Stimulated activated CD8-positive, alpha-beta memory T cell treated with anti-CD3 and anti-CD28 coated beads, Interleukin-2, amount 100 ng/mL, for 1 hour (primary cell): Measurements from ENCODE around the gene TNFRSF6B.

Experiments
- DNase-seq, 2 donors: peaks; one replicate each; pipeline ENCODE4 v3.0.0-alpha.2; 2020; ENCODE audit warnings: low read depth in 2 of 2

The TNFRSF6B gene

DNA sequence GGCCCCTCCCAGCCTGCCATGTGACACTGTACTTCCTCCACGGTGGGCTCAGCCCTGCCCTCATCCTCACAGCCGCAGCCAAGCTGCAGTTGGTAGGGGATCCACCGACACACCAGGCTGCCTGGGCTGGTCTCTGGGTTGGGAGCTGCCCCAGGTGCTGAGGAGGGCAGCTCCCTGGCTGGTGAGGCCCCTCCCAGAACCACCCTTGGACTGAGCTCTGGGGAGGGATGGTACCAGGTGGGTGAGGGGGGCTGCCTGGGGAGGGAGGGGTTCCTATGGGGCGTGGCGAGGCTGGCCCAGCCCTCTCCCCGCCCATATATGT is 185 bp upstream of the TNFRSF6B start:
- no peak for DNase-seq

DNA sequence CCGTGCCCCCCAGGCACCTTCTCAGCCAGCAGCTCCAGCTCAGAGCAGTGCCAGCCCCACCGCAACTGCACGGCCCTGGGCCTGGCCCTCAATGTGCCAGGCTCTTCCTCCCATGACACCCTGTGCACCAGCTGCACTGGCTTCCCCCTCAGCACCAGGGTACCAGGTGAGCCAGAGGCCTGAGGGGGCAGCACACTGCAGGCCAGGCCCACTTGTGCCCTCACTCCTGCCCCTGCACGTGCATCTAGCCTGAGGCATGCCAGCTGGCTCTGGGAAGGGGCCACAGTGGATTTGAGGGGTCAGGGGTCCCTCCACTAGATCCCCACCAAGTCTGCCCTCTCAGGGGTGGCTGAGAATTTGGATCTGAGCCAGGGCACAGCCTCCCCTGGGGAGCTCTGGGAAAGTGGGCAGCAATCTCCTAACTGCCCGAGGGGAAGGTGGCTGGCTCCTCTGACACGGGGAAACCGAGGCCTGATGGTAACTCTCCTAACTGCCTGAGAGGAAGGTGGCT is 960 bp downstream of the TNFRSF6B start:
- no peak for DNase-seq

DNA sequence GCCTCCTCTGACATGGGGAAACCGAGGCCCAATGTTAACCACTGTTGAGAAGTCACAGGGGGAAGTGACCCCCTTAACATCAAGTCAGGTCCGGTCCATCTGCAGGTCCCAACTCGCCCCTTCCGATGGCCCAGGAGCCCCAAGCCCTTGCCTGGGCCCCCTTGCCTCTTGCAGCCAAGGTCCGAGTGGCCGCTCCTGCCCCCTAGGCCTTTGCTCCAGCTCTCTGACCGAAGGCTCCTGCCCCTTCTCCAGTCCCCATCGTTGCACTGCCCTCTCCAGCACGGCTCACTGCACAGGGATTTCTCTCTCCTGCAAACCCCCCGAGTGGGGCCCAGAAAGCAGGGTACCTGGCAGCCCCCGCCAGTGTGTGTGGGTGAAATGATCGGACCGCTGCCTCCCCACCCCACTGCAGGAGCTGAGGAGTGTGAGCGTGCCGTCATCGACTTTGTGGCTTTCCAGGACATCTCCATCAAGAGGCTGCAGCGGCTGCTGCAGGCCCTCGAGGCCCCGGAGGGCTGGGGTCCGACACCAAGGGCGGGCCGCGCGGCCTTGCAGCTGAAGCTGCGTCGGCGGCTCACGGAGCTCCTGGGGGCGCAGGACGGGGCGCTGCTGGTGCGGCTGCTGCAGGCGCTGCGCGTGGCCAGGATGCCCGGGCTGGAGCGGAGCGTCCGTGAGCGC is 1.6 kb downstream of the TNFRSF6B start:
- DNase-seq = no peak

DNA sequence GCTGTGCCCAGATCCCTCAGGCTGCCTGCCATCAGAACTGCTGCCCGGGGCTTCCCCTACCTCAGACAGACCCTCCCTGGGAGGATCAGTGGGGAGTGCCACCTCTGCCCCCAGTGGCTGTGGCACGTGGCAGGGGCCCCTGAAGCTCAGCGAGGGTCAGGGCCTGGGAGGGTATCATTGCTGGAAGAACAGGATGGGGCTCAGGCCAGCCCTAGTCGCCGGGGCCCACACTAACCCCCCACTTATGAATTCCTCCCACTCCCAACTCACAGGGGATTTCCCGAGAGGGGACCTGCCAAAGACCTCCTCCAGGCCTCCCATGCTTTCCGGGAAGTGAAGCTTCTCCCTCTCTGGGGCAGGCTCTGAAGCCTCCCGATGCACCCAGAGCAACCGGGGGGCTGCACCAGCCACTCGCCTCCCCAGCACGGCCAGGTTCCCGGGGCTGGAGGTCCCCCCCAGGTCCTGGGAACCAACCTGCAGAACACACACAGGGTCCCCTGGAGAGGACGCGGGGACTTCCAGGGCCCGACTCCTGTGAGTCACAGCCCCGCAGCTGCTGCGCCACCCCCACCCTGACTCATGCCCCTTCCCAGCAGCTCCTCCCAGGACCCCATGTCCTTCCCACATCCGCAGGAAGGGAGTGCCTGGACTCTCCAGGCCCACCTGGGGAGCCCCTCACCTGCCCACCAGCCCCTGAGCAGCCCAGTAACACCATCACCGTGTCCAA is 2.5 kb downstream of the TNFRSF6B start:
- no peak for DNase-seq

DNA sequence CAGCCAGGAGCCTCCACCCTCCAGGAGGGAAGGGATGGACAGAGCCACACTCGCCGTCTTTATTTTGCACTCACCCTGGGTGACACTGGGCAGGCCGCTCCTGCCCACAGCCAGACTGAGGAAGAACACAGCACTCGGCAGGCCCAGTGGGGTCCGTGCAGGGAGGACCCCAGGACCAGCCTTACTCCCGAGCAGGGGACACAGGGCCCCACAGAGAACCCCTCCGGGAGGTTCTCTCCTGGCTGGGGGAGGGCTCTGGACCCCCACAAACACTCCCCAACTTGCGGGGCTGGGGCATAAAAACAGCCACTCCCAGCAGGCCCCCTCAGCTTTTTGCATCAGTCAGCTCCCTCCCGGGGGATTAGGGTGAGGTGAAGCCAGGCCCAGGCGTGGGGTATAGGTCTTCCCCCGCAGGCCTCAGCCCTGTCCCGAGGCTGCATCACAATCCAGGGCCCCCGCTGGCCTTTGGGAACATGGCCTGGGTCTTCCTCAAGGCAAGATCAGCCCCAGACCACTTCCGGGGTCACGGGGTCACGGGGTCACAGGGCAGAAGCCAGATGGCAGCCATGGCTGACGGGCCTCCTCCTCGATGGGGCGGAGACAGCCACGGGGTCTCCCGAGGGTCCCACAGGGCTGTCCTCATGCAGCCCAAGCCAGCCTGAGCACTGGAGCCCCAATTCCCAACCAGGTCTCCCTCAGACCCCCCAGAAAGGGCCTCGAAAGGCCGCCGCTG is 3.2 kb downstream of the TNFRSF6B start:
- no peak for DNase-seq

DNA sequence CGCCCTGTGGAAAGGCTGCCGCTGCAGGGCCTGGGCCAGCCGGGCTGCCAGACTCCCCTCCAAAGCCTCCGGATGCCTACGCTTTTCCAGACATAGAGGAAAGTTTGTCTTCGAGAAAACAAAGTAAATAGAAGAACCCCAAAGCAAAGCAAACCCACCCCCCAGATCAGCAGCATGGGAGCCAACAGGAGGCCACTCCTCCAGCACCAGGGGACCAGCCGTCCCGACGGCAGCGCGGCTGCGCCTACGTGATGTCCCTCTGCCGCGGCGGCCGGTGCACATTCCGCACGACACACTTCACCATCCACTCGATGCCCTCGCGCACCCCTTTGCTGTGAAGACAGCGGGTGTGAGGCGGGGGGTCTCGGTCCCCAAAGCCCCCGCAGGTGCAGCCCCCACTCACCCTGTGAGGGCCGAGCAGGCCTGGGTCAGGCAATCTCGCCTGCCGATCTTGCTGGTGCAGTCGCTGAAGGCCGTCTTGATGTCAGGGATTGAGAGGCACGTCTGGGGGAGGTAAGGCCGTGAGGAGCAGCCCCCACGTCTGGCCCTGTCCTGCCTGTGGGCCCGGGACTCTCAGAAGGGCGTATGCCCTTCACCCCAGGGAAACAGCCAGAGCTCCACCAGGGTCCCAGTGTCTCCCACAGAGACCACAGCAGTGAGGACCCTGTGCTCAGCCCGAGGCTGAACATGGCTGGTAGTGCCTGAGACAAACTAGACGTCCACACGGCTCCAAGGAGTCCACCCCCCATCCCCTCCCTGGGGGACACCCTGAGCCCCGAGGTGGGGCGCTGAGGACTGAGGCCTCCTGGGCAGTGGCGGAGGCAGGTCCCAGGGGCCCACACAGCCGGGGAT is 4.0 kb downstream of the TNFRSF6B start:
- no peak for DNase-seq

DNA sequence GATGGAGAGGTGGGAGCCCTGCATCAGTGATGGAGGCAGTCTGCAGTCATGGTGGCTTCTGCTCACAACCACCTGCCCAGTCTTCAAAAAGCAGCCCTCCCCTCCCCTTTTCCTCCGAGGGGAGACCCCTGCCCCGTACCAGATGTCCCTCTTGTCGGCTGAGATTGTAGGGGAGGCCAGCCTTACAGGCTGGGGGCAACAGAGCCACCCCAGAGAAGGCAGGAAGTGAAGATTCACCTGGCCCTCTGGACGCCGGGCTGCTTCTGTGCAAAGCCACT is 4.5 kb downstream of the TNFRSF6B start:
- no peak for DNase-seq

DNA sequence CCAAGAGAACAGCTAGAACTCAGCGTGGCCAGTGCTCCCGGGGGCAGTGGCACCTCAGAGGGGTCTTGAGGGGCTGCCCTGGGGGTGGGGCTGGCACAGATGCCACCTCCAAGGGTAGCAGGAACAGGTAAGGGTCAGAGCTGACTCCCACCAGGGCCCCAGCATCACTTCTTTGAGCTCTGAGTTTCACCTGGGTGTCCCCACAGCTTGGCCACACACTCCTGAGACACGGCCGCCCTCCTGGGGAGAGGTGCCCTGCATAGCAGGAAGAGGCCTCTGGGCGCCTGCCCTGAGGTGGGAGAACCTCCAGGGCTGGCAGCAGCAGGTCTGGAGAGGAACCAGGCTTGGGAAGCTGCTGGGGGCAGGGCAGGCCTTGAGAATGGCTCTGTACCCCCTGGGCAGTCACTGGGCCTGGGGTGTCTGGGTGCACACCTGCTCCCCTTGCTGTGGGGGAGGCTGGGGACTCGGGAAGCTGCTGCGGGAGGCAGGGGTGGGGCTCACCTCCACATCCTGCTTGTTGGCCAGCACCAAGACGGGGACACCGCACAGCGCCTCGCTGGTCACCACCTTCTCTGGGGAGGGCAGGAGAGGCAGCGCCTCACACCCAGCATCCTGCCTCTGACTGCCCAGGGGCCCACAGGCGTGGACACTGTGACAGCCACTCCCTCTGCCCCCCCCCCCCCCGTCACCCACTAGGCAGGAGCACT is 5.0 kb downstream of the TNFRSF6B start:
- no peak for DNase-seq

DNA sequence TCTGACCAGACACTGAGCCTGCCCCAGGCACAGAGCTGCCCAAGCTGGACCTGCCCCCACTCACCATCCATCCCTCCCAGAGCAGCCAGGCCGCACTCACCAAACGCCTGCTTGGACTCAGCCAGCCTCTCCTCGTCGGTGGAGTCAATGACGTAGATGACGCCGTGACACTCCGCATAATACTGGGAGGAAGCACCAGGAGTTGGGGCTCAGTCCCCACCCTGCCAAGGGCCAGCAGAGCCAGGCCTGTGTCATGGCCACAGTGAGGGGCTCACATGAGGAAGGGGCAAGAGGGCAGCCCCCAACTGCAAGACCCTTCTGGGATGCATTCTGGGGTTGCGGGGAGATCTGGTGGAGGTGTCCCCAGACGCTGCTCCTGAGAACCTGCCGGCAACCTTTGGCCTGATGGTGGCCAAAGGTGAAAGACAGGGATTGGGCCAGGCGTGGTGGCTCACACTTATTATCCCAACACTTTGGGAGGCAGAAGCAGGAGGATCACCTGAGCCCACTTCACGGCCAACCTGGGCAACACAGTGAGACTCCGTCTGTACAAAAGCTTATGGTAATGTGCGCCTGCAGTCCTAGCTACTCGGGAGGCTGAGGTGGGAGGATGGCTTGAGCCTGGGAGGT is 5.7 kb downstream of the TNFRSF6B start:
- DNase-seq = no peak

DNA sequence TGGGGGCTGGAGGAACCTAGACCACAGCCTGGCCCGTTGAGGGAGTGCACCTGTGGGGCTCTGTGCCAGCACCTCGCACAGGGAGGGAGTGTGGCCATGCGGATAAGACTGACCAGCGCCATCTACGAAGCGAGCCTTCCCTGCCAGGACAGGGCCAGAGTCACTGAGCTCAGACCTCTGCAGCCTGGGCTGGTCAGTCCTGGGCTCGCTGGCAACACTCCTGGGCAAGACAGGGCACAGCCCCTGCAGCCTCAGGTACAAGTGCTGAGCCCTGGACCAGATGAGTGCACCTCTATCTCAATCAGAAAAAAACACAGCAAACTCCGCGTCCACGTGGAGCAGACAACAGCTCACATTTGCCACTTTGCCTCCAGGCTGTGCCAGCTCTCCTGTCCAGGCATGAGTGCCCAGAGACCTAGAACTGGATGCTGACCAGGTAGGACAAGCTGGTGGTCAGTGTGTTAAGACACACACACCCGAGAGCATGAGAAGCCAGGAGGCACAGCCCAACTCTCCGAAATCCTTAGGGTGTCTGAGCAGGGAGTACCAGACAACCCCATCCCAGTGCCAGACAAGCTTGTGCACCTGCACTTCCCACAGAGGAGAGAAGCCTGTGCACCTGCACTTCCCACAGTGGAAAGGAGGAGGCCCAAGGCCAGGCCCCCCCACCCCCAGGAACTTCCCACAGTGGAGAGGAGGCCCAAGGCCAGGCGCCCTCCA is 6.5 kb downstream of the TNFRSF6B start:
- DNase-seq = no peak

DNA sequence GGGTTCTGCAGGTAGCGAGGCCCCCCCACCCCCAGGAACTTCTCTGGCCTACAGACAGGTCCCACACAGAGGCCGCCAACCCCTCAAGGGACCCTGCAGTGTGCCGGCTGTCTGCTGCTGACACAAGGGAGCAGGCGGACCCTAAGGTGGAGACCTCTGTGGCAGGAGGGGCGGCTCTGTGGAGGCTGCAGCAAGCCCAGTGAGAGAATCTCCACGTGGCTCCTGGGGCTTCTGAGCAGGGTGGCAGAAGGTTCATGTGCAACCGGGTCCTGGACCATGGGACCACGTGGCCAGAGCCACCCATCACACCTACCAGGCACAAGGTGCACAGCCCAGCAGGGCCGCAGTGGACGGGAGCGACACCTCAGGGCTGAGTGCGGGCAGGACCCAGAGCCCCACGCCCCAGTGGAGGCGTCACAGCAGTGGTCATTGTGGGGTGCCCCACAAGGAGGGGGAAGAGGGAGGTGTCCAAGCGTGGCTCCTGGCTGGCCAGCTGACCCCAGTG is 7.1 kb downstream of the TNFRSF6B start:
- DNase-seq = no peak

DNA sequence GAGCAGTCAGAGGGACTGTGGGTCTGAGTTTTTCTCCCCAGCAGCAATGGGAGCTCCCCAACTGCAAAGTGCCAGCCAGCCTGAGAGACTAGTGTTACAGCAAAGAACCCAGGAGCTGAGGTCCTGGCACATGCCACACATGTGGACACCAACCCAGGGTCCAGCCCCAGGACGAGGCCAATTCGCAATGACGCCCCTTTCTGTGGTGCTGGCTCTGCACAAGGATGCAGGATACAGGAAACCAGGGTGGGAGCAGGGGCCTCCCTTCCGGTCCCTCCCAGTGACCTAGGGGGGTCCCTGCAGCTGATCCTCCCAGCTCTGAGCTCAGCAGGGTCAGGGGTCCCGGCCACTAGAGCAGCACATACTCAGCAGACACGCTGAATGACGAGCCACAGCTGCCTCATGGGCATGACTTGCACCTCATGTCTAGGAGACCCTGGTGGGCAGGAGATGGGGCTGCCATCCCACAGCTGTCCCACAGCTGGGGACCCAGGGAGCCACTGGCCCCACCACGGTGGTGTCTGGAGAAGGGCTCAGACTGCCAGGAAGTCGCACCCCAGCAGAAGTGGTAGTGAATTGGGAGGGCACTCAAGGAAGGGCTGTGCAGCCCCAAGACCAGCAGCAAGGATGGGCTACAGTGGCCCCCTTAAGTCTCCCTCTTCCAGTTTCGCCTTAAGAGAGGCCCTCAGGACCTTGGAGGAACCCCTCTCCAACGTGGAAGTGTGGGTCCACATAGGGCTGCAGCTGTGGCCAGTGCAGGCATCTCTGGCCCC is 7.7 kb downstream of the TNFRSF6B start:
- DNase-seq = no peak

DNA sequence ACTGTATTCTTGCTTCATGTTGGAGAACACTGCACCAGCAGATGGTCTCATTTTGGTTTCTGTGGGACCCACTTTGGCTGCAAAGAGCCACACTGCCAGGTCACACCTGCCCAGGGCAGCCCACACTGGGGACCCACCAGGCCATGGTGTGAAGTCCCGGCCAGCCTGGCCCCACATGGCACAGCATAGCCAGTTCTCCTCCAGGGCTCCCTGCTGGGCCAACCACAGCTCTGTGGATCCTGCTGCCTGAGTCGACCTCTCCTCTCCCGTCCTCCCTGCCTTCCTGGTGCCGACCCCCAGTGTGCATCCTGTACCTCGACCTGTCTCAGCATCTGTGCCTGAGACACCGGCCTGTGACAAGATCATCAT is 8.3 kb downstream of the TNFRSF6B start:
- no peak for DNase-seq

DNA sequence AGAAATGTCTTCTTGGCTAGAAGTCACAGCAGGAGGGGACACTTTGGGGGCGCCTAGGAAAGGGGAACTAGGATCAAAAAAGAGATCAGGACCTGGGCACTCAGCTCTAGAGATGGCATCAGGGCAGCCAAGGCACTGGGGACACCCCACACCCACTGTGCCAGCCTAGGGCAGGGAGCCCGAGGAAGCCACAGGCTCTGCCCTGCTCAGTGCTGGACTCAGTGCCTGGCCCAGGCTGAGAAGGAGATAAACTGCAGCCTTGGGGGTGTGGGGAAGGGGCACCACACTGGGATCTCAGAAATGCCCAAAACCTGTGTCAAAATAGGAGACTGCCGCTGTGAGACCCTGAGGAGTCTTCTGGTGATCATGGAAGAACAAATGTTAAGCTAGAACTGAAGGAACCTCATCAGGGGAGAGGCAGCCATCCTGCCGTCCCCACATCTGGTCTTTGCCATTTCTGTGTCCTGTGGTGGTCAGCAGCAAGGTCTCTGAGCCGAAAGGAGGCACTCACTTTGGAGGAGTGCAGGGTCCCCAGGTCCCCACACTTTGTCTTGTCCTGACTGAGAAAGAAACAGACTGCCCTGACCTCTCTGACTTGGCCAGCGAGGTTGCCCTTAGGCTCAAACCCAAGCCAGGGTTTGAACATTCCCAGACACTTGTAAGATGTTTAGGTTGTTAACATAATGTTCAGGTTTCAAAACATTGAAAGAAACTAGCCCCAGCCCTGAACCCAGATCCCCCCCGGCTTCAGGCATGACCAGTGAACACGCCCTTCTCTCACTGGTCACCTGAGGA is 9.0 kb downstream of the TNFRSF6B start:
- no peak for DNase-seq

DNA sequence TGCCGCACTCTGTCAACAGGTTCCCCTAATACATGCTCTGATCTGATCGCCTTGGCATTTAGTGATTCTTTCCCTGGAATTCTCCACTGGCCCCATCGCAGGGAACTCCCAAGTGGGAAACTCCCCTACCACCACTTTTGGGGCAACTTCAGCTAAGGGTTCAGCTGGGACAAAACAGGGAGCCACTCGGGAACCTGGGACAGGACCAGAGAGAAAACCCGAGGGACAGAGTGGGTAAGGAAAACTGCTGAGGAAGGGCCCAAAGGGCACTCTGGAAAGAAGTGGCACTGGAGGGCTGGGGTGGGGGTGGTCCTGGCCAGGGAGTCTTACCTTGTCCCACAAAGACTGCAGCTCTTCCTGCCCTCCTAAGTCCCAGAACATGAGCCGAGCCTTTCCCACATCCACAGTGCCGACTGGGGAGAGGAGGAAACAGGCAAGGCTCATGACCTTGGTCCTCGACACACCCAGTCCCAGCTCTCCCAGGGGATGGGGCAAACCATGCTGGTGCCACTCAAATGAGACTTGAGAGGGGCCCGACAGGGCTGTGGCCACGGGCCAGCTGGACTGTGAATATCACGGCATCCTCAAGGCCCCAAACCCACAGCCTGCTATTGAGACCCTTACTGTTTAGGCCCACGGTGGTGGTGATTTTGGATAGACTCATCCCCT is 9.7 kb downstream of the TNFRSF6B start:
- no peak for DNase-seq

DNA sequence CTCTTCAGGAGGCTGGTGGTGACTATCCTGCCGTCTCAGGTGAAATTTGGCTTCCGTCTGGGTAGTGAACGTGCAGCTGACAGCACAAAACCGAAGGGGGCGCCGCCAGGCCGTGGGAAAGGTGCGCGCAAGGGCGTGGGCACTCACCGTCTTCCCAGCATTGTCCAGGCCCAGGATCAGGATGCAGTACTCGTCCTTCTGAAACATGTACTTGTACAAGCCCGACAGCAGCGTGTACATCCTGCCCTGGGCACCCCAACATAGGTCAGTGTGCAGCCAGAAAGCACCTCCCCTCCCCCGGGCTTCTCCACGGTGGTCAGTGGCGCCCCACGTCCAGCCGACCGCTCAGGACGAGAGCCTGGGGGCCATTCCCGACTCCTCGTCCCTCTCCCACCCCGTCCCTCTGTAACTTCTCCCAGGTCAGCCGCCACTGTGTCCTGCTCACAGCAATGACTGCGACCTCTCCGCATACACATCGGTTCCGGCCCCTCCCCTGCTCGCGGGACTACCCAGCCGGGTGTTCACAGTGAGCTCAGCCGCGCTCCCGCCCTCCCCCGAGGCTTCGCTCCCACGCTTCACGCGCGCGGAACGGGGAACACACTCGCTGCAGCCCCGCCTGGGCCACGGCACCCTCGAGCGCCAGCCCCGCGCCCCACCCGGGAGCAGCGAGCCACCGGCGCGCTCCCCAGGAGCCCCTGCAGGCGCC is 10.6 kb downstream of the TNFRSF6B start:
- DNase-seq = no peak

DNA sequence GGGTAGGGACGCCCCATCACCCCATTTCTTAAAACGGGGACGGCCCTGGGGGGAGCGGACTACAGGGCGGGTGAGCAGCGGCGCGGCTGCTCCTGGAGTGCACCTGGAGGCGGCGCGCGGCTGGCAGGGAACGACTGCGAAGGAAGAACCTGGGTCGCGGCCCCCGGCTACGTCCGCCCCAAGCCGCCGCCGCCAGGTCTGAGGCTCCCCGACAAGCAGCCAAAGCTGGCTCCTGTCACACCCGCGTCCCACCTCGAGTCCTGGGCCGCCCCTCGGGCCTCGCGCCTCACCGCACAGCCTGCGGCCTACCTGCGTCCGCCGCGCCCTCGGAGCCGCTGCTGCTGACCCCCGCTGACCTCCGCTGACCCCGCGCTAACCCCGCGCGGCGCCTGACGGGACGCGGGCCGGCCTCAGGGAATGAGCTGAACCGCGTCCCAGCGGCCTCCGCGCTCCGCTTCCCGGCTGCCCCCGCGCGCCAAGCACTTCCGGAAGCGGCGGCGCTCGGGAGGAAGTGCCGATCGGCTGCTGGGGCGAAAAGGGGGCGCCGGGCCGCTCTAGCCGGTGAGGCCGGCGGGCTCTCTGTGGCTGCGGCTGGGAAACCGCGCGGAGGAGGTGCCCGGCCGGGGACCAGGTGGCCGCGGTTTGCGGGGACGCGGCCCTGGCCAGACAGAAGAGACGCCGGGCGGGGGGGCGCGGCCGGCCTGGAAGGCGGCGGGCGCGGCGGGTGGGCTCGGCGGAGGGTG is 11.3 kb downstream of the TNFRSF6B start, which contains the start of the genes ARFRP1 and ZGPAT:
Gene ARFRP1, minus strand, starts transcription at position 419 of the 743 bp plus-strand sequence. CDS start 885 bp downstream, outside the sequence.
Gene ZGPAT, plus strand, starts transcription at position 482 of the 743 bp plus-strand sequence. CDS start 542 bp downstream, outside the sequence.
- DNase-seq = peak; percentile 71 to 74
